Endothelial cell (in vitro differentiated cells): ENCODE measurements around the gene DOK6. TPM values are rescaled to one million over a fixed set of nuclear protein-coding genes. Genes with fewer than 3 reads are reported as not detected.

Experiments
- DNase-seq: peaks from one replicate; pipeline ENCODE4 v3.0.0; 2021; ENCODE audit warnings: low spot score
- H3K27ac Mint-ChIP-seq: one replicate; pipeline ENCODE4 v1.8.0; 2021; ENCODE audit warnings: mixed read lengths, inconsistent platforms; ENCODE audit not compliant: unreplicated experiment
- H3K27me3 Mint-ChIP-seq: one replicate; pipeline ENCODE4 v1.8.0; 2021; ENCODE audit warnings: mild to moderate bottlenecking, moderate library complexity, mixed read lengths, inconsistent platforms; ENCODE audit not compliant: unreplicated experiment
- H3K36me3 Mint-ChIP-seq: one replicate; pipeline ENCODE4 v1.8.0; 2021; ENCODE audit warnings: mild to moderate bottlenecking, low read depth, mixed read lengths, inconsistent platforms; ENCODE audit not compliant: unreplicated experiment
- H3K4me1 Mint-ChIP-seq: one replicate; pipeline ENCODE4 v1.8.0; 2021; ENCODE audit warnings: mild to moderate bottlenecking, mixed read lengths, inconsistent platforms; ENCODE audit not compliant: unreplicated experiment
- H3K4me3 Mint-ChIP-seq: one replicate; pipeline ENCODE4 v1.8.0; 2021; ENCODE audit warnings: mild to moderate bottlenecking, mixed read lengths, inconsistent platforms; ENCODE audit not compliant: unreplicated experiment
- H3K9me3 Mint-ChIP-seq: one replicate; pipeline ENCODE4 v1.8.0; 2021; ENCODE audit warnings: mixed read lengths, inconsistent platforms; ENCODE audit not compliant: unreplicated experiment
- CTCF ChIP-seq: fragments of 200-600 bp; sonication (generic); IDR thresholded peaks from one replicate; pipeline ENCODE4 v1.5.0; 2021; ENCODE audit warnings: antibody characterized with exemption; ENCODE audit not compliant: unreplicated experiment
- total RNA-seq: library from RNA; stranded (reverse); fragmentation: NEBNext Ultra II Directional; extraction: Animal tissue kit (Norgen Biotek cat#: 25700); gene quantifications from one replicate; pipeline ENCODE4 v1.2.1, GENCODE V29; 2021; ENCODE audit not compliant: unreplicated experiment

Gene DOK6
- total RNA-seq, 1 donor from 2014 or later: 2.2 TPM

DNA sequence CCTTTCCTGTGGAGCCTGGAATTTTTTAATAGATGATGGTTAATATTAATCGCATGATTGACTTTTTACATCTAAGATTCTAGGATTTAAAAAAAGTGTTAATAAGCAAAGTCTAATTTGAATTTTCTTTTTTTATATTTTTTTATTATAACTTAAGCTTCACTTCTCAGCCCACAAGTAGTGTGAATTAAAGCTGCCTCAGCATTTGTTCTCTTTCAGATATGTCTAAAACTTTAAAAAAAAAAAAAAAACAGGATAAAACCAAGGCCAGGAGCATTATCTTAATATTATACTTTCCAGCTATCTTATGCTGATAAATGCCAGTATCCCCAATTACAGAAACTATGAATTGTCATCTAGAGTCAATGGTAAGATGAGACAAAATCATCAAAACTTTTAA is 437.3 kb downstream of the DOK6 start:
- Mint-ChIP-seq H3K36me3 (no peaks in the 10 kb centered on the region), H3K4me3 (no peak overlapping the region), H3K9me3 (no peaks in the 10 kb centered on the region), H3K27ac (no peak overlapping the region), H3K4me1 (no peaks in the 10 kb centered on the region), H3K27me3 (peaks cover 3% of the 10 kb centered on the region)
- no peak for TF ChIP-seq CTCF
- no peak for DNase-seq

- TF ChIP-seq CTCF: no peak
- DNase-seq: no peak
- Mint-ChIP-seq H3K27me3 (peaks cover 3% of the 10 kb centered on the region), H3K36me3 (no peaks in the 10 kb centered on the region), H3K4me1 (no peaks in the 10 kb centered on the region), H3K27ac (no peak overlapping the region), H3K4me3 (no peak overlapping the region), H3K9me3 (no peaks in the 10 kb centered on the region)
These were observed 438.1 kb downstream of the DOK6 start for GRCh38 chr18:69838620-69839411.

DNA sequence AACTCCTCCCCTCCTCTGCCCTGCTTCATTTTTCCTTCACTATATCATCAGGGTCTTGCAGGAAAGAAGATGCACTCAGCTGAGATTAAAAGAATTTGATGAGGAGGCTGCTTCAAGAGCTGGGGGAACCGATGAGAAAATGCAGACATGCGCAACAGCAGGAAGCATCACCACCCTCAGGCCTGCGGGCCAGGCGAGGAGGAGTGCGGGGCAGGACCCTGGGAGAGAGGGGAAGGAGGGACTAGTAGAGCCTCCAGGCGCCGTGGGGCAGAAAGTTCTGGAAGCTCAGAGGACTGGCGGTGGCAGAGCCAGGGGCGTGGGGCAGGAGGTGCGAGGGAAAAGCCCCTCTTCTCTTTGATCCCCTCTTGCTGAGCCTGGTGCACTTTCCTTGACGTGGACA is 438.8 kb downstream of the DOK6 start:
- TF ChIP-seq CTCF: no peak
- H3K27me3 Mint-ChIP-seq: peaks cover 3% of the 10 kb centered on the region
- H3K9me3 Mint-ChIP-seq: no peaks in the 10 kb centered on the region
- H3K36me3 Mint-ChIP-seq: no peaks in the 10 kb centered on the region
- no peak for DNase-seq
- H3K4me3 Mint-ChIP-seq: no peak overlapping the region
- no peaks in the 10 kb centered on the region for H3K4me1 Mint-ChIP-seq
- no peak overlapping the region for H3K27ac Mint-ChIP-seq

DNA sequence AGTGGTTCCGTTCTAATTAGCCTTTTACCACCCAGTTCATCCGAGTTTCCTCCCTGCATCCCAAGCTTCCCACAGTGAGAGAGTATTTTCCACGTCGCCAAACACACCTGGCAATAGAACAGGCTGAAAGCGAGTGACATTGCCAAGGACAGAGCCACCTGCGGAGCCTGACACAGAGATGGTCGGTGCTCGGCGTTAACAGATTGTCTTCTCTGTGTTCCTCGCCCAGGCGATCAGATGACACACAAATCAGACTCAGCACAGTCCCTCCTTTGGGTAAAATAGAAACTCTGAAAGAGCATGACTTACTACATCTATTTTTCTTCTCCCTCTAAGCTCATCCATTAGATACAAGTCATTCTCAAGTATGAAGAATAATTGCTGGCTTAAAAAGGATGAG is 439.3 kb downstream of the DOK6 start:
- peaks cover 3% of the 10 kb centered on the region for H3K27me3 Mint-ChIP-seq
- H3K36me3 Mint-ChIP-seq: no peaks in the 10 kb centered on the region
- DNase-seq: no peak
- no peaks in the 10 kb centered on the region for H3K9me3 Mint-ChIP-seq
- H3K4me1 Mint-ChIP-seq: no peaks in the 10 kb centered on the region
- no peak for TF ChIP-seq CTCF
- no peak overlapping the region for H3K4me3 Mint-ChIP-seq
- H3K27ac Mint-ChIP-seq: no peak overlapping the region

DNA sequence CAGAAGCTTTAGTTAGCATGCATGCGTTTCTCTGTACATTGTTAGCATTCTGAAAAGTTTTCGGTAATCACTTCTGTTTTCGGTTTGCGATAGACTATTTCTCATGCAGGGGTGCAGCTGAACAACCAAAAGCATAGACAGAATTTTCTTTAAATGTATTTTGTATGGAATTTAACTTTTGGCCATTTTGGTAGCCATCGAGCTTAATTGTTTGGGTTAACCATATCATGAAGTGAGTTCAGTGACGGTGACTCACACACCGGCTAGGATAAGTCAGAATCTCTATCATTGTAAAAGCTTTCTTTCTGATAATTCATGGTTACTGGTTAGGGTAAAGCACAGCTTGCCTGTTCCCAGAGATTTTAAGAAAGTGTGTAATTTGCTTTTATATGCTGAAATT is 439.8 kb downstream of the DOK6 start:
- DNase-seq: no peak
- H3K4me3 Mint-ChIP-seq: no peak overlapping the region

More for the DNA sequence above, 439.8 kb downstream of the DOK6 start:
- H3K27ac Mint-ChIP-seq: no peak overlapping the region
- H3K27me3 Mint-ChIP-seq: peaks cover 3% of the 10 kb centered on the region
- H3K4me1 Mint-ChIP-seq: no peaks in the 10 kb centered on the region
- no peaks in the 10 kb centered on the region for H3K36me3 Mint-ChIP-seq
- no peaks in the 10 kb centered on the region for H3K9me3 Mint-ChIP-seq
- no peak for TF ChIP-seq CTCF
